ENCODE data around the gene HMCN1.
A peak's percentile ranks its signal among the peaks of the same experiment; 100 is the strongest.

The HMCN1 gene

GRCh38 chr1:185808631-185809030 is 74.4 kb downstream of the HMCN1 start:
- FAIRE-seq: no peak

- FAIRE-seq: no peak
Observed at GRCh38 chr1:185811073-185811709, 77.0 kb downstream of the HMCN1 start.

- FAIRE-seq: no peak
Observed at GRCh38 chr1:185812934-185813333, 78.7 kb downstream of the HMCN1 start.

GRCh38 chr1:185813401-185813979 is 79.3 kb downstream of the HMCN1 start:
- FAIRE-seq: peak; percentile 94

GRCh38 chr1:185816460-185816859 is 82.3 kb downstream of the HMCN1 start:
- no peak for FAIRE-seq

GRCh38 chr1:185819798-185820197 is 85.6 kb downstream of the HMCN1 start:
- FAIRE-seq: no peak

GRCh38 chr1:185821612-185822385 is 87.6 kb downstream of the HMCN1 start:
- no peak for FAIRE-seq

GRCh38 chr1:185823467-185823866 is 89.3 kb downstream of the HMCN1 start:
- FAIRE-seq: no peak

GRCh38 chr1:185824106-185824505 is 89.9 kb downstream of the HMCN1 start:
- no peak for FAIRE-seq

GRCh38 chr1:185825556-185825955 is 91.4 kb downstream of the HMCN1 start:
- FAIRE-seq: peak; percentile 60

- FAIRE-seq: no peak
Observed at GRCh38 chr1:185834371-185834905, 100.2 kb downstream of the HMCN1 start.

- FAIRE-seq: no peak
Observed at GRCh38 chr1:185835191-185835590, 101.0 kb downstream of the HMCN1 start.

GRCh38 chr1:185837711-185838110 is 103.5 kb downstream of the HMCN1 start:
- FAIRE-seq: no peak

- FAIRE-seq: no peak
Observed at GRCh38 chr1:185838111-185838510, 103.9 kb downstream of the HMCN1 start.

GRCh38 chr1:185840880-185841279 is 106.7 kb downstream of the HMCN1 start:
- FAIRE-seq: no peak

- no peak for FAIRE-seq
Observed at GRCh38 chr1:185843297-185843869, 109.2 kb downstream of the HMCN1 start.

GRCh38 chr1:185843986-185844385 is 109.8 kb downstream of the HMCN1 start:
- FAIRE-seq: no peak

GRCh38 chr1:185846672-185847444 is 112.7 kb downstream of the HMCN1 start:
- FAIRE-seq: no peak

GRCh38 chr1:185849014-185849413 is 114.8 kb downstream of the HMCN1 start:
- no peak for FAIRE-seq

GRCh38 chr1:185850366-185850765 is 116.2 kb downstream of the HMCN1 start:
- no peak for FAIRE-seq

GRCh38 chr1:185853739-185854138 is 119.5 kb downstream of the HMCN1 start:
- FAIRE-seq: no peak

- FAIRE-seq: no peak
Observed at GRCh38 chr1:185856482-185856881, 122.3 kb downstream of the HMCN1 start.

- FAIRE-seq: no peak
Observed at GRCh38 chr1:185857442-185857841, 123.3 kb downstream of the HMCN1 start.

All from TTC549 (cell line).